Right forelimb (tissue), 1 donor: Measurements from ENCODE around the gene FAM174C.

Experiments
- DNase-seq: peaks from one replicate; pipeline ENCODE4 v3.0.0-alpha.2; 2018

The FAM174C gene

GRCh38 chr19:1251330-1252220, 23.8 kb upstream of the FAM174C start:
- DNase-seq = peak; percentile 77

GRCh38 chr19:1252221-1252820, 23.0 kb upstream of the FAM174C start:
- peak; percentile 85 for DNase-seq

- peak; percentile 87 for DNase-seq
Observed at GRCh38 chr19:1252821-1253513, 22.4 kb upstream of the FAM174C start.

GRCh38 chr19:1253514-1254080, 21.7 kb upstream of the FAM174C start:
- DNase-seq = no peak

GRCh38 chr19:1254081-1254527, 21.2 kb upstream of the FAM174C start:
- no peak for DNase-seq

GRCh38 chr19:1254530-1255185, 20.7 kb upstream of the FAM174C start:
- DNase-seq = no peak

- DNase-seq = no peak
Observed at GRCh38 chr19:1255186-1256161, 19.9 kb upstream of the FAM174C start.

- no peak for DNase-seq
Observed at GRCh38 chr19:1256646-1257474, 18.5 kb upstream of the FAM174C start.

GRCh38 chr19:1257475-1258162, 17.7 kb upstream of the FAM174C start:
- DNase-seq = no peak

GRCh38 chr19:1258163-1258492, 17.2 kb upstream of the FAM174C start:
- no peak for DNase-seq

GRCh38 chr19:1258707-1259205, 16.6 kb upstream of the FAM174C start:
- no peak for DNase-seq

- DNase-seq = no peak
Observed at GRCh38 chr19:1259206-1259875, 16.0 kb upstream of the FAM174C start.

GRCh38 chr19:1259876-1260748, 15.2 kb upstream of the FAM174C start:
- no peak for DNase-seq

- peak; percentile 97 for DNase-seq
Observed at GRCh38 chr19:1260749-1261537, 14.4 kb upstream of the FAM174C start.

GRCh38 chr19:1261538-1261797, 13.9 kb upstream of the FAM174C start:
- DNase-seq = no peak

GRCh38 chr19:1261798-1262622, 13.3 kb upstream of the FAM174C start:
- no peak for DNase-seq
